NCI-H2029 (cell line): ENCODE results near the gene ASPHD1.

Experiments used
- DNase-seq: peaks from one replicate; lab custom pipeline; 2025; lab: John Stamatoyannopoulos, UW

The ASPHD1 gene

DNA sequence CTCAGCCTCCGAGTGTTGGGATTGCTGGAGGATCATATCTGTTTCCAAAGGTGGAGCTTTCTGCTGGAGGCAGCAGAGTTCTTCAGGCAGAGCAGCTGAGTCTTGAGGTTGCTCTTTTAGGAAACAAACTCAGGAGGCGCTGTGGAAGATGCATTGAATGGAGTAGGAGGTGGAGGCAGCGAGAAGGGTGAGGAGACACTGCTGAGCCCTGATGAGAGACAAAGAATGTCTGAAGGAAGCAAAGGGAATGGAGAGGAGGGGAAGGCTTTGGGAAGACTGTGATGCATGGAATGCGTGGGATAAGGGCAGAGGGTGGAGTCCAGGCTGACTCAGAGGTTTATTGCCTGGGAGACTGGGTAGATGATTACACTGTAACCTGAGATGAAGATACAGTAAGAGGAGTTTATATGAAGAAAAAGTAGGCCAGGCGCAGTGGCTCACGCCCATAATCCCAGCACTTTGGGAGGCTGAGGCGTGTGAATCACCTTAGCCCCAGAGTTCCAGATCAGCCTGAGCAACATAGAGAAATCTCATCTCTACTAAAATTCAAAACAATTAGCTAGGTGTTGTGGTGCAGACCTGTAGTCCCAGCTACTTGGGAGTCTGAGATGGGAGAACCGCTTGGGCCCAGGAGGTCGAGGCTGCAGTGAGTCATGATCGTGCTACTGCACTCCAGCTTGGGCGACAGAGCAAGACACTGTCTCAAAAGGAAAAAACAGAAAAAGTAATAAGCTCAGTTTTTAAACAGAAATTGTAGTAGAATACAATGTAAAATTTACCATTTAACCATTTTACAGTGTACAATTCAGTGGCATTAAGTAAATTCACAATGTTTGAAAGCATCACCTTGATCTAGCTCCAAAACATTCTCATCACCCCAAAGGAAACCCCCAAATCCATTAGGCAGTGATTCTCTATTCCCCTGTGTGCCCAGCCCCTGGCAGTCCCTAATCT lies 43.8 kb downstream of the ASPHD1 start:
- DNase-seq, result peak; percentile 42

- no peak for DNase-seq
Measured at GRCh38 chr16:29947897-29948296, 47.6 kb downstream of the ASPHD1 start.

DNA sequence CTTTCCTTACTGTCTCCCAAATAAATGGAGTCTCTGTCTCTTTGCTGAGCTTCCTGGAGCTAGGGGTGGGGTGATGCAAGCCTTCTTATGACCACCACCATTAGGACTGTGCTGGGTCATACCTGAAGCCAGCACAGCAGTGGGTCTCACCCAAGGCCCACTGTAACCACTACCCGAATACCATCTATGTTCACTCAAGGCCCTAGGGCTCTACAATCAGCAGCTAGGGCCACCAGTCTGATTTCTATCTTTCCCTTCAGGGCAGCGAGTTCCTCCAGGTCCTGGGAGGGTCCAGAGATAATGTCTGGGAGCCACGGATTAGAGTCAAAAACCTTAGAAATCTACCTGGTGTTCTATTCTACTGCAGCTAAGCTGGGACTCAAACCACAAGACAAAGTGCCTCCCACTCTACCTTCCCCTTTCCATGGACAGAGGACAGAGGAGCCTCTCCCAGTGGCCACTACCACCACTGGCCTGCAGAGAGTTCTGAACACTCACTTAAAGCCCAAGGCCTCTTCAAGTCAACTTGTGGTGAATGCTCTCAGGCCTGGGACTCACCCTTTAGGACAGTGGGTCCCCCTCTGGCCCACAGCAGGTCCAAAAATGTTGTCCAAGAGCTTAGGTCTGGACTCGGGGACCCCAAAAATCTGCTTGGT lies 50.6 kb downstream of the ASPHD1 start:
- no peak for DNase-seq

DNA sequence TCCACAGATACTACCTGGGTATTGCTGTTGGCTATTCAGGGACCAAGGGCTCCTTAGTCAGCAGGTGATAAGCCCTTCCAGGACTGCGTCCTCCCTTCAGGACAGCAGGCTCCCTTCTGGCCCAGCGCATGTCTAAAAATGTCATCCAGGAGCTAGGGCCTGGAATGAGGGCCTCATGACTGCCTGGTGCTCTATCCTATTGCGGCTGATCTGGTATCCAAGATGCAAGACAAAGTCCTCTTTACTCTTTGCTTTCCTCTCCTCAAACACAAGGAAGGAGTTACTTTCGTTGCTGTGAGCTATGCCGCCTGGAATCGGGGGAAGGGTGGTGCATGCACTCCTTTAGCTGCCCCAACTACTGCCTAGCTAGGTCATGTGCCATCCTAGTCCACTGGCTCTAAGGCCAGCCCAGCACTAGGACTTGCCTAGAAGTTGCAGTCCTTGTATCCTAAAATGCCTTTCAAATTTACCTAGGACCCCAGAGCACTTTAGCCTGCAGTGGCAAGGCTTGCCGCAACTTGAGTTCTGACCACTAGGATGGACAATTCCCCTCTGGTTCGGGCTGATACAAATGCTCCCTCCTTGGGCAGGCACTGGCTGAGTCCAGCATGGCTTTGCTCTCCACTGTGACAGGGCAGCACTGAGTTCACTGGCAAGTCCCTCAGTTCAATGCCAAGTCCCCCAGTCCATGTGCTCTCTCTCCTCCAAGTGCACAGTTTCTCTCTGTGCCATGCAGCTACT lies 51.5 kb downstream of the ASPHD1 start:
- DNase-seq, result no peak
